HG03045 (cell line): ENCODE measurements around the gene GHDC.

Experiments
- ATAC-seq: cut with Tn5 transposase; IDR thresholded peaks from one replicate; pipeline ENCODE4 v1.9.1; 2021; ENCODE audit warnings: mild to moderate bottlenecking, moderate library complexity; ENCODE audit not compliant: unreplicated experiment

GHDC gene

GRCh38 chr17:42183741-42184711 is 10.3 kb downstream of the GHDC start:
- ATAC-seq = no peak

DNA sequence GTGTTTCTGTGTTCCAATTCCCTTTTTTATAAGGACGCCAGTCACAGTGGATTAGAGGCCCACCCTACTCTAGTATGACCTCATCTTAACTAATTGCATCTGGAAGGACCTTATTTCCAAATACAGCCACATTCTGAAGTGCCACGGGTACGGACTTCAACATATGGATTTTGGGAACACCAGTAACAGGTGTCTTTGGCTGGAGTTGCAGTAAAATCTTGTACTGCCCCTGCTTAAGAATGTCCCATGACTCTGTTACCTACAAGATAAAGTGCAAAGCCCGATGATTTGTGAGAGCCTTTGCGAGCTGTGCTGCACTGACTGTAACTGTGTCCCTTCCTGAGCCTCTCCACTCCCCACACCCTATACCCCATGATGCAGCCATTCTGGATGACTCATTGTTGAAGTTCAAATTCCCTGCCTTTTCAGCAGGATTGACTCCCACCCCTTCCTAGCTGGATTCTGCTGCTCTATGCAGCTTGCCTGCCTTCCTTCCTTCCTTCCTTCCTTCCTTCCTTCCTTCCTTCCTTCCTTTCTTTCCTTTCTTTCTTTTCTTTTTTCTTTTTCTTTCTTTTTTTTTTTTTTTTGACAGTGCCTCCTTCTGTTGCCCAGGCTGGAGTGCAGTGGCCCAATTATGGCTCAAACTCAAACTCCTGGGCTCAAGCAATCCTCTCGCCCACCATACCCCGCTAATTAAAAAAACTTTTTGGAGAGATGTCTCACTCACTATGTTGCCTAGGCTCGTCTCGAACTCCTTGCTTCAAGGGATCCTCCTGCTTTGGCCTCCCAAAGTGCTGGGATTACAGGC is 11.2 kb downstream of the GHDC start:
- ATAC-seq = no peak

DNA sequence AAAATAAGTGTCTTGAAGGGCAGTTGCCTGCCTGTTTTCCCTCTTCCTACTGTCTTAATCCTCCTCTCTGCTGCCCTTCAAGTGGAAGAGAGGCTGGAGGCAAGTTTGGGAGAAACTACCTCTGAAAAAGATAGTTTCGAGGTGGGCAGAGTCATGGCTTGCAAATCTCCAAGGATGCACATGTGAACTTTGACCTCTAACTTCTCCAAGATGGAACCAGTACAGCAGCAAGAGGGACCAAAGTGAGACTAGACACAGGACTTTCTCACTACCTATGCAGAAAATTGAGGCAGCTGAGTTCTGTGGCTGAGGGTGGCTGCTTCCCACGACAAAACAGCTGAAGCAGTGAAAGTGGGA is 12.5 kb downstream of the GHDC start:
- no peak for ATAC-seq

- peak; percentile 30 for ATAC-seq
These were observed 13.1 kb downstream of the GHDC start, which contains the start of gene KCNH4 for GRCh38 chr17:42180922-42181850. TSS of gene KCNH4 (minus strand) at chr17:42181142. CDS start at chr17:42180945, 197 bp downstream.

- ATAC-seq = no peak
These were observed 13.8 kb downstream of the GHDC start for GRCh38 chr17:42180411-42180921.

GRCh38 chr17:42179911-42180410 is 14.3 kb downstream of the GHDC start:
- no peak for ATAC-seq

GRCh38 chr17:42179335-42179734 is 15.0 kb downstream of the GHDC start:
- no peak for ATAC-seq

DNA sequence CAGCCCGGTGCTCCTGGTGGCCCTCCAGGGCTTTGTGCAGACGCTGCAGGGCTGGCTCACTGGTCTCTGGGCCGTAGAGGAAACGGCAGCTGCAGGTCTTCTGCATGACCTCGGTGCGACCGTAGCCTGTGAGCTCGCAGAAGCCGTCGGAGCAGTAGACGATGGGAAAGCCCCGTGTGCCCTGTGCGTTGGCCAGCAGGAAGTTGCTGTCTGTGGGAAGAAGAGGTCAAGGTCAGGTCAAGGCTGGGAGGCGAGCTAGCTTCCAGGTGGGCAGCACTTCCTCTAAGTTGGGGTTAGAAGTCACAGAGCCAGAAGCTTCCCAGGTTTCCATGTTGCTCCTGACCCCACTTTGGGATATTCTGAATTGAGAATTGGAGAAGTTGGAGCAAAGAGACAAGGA is 15.5 kb downstream of the GHDC start:
- no peak for ATAC-seq

GRCh38 chr17:42177684-42178083 is 16.6 kb downstream of the GHDC start:
- no peak for ATAC-seq

DNA sequence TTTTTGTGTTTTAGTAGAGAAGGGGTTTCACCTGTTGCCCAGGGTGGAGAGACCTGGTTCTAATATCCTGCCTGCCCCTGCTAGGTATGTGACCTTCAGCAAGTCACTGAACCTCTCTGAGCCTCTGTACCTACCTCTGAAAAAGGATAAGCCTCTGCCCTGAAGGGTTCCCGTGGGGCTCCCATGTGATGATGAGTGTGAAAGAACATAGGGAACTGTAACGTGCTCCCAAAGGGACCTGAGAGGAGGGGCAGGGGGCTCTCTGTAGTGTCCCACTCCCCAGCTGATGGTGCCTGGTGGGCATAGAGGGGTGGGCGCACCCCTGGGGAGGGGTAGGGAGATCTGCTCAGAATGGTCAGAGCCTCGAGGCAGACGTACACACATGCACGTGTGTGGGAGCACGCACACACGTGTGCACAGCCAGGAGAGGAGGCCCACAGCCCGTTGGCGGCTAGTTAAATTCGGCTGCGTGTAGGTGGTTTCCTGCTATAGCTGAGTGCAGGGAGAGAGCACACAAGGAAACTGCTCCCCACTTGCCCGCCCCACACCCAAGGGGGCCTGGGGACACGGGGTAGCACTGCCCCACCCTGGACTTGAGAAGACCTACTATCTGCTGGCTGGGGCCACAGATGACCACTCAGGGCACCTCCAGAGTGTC is 20.0 kb downstream of the GHDC start:
- ATAC-seq = no peak

DNA sequence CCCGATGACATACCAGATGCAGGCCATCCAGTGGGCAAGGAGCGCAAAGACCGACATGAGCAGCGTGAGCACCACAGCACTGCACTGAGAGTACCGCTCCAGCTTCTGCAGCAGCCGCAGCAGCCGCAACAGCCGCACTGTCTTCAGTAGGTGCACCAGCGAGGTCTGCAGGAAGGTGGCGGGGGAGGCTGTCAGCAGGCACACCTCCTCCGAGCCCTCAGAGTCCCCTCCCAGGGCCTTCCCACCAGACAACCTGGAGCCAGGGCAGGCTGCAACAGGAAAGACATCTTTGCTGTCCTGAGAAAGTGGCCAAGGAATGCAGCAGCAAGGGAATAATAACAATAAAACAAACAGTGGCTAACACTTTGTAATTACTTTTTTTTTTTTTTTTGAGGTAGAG is 22.5 kb downstream of the GHDC start:
- no peak for ATAC-seq

DNA sequence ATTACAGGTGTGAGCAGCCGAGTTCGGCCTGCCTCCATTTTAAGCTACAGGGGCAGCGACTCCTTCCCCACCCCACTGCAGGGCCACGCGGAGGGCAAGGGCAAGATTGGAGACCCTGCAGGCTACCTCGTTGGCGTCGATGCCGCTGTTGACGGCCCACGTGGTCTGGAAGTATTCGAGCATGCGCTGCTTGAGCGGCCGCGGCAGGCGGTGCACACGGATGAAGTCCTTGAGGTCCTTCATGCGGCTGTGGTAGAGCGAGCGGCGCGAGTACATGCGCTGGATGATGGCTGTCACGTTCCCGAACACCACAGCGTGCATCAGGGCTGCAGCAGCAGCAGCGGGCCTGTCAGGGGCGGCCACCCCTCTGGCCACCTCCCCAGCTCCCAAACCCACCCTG is 24.9 kb downstream of the GHDC start:
- ATAC-seq = no peak

DNA sequence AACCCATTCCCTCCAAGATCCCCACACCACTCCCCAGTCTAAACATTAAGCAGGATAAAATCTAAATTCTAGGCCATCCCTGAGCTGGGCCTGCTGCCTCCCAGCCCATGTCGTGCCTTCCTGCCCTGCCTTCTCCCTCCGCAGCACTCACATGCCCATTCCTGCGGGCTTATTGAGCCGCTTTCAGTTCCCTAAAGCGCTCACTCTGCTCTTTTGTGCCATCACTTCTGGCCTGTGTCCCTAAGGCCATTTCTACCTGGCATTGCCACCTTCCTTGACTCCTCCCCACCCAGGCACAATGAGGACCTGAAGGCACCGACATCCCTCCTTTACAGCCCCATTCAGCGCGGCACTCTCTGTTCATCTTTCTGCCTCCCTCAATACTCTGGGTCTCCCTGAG is 26.5 kb downstream of the GHDC start:
- ATAC-seq = no peak

GRCh38 chr17:42166196-42166763 is 28.0 kb downstream of the GHDC start:
- no peak for ATAC-seq

DNA sequence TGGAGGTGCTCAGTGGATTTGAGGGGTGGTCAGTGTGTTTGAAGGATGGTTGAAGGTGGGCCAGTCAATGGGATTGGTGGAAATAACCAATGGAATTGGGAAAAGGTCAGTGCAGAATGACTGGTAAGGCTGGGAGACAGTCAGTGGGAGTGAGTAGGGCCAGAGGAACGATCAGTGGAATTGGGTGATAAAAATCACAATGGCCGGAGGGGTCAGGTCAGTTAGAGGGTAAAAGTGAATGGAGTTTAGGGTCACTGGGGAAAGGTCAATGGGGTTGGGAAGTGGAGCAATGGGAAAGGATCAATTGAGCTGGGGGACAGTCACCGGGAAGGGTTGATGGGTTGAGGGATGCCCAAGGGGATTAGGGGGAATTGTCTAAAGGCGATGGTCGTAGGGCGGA is 28.5 kb downstream of the GHDC start:
- ATAC-seq = no peak

GRCh38 chr17:42163696-42164407 is 30.4 kb downstream of the GHDC start:
- ATAC-seq = no peak

DNA sequence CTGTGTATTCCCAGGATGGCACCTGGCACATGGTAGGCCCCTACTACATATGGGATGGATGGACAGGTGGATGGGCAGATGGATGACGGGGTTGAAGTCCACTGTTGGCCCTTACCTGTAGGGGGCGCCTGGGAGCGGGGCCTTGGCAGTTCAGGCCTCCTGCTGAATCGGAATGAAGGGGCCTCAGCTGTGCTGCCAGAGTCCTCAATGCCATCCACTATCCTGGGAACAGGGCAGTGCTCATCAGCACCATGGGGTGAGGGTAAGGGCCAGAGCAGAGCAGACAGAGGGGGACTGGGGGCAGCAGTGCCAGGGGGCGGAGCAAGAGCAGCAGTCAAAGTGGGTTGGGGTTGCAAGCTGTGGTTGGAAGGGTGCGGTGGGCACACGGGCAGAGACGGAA is 31.2 kb downstream of the GHDC start:
- ATAC-seq = no peak

DNA sequence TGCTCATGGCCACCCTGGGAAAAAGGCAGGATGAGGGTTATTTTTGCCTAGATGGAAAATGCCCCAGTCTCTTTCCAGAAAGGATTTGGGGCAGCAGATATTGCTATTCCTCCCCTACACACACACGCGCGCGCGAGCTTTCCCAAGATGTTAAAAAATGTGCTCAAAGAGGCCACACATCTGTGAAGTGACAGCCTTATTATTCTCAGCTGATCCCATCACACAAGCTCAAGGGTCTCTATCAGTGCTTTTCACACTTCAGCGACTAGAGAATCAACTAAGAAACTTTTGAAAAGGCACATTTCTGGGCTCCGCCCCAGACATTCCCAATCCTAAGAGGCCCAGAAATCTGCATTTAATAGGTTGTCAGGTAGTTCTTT is 33.8 kb downstream of the GHDC start:
- ATAC-seq = no peak
